ENCODE measurements around the gene MED13L.

The MED13L gene

DNA sequence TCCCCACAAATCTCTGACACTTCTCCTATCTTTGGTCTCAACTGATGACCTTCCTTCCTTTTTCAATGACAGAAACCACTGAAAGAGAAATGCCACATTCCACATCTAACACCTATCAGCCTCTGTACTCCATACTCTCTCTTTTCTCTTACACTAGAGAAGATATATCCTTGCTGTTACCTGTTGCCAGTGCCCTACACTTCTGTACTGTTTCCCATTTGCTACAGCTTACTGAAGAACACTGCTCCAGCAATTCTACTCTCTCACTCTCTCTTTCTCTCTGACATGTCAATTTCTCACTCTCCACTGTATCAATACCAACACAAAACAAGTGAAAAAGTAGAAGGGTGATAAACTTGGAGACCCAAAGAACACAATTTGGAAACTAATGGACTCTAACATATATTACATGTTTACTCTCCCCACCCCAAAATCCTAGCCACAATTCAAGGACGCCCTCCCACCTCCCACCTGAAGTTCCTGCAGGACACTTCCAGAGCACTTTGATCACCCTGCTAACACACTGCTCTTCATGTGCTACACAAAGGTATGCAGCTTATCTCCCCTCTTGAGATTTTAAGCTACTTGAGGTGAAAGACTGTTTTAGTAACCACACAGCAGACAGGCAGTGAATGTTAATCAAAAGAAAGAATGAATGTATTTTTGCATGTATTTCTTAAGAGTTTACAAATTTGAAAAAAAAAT is 95.0 kb downstream of the MED13L start:
- no peak for DNase-seq (ENCODE audit: low spot score)

DNA sequence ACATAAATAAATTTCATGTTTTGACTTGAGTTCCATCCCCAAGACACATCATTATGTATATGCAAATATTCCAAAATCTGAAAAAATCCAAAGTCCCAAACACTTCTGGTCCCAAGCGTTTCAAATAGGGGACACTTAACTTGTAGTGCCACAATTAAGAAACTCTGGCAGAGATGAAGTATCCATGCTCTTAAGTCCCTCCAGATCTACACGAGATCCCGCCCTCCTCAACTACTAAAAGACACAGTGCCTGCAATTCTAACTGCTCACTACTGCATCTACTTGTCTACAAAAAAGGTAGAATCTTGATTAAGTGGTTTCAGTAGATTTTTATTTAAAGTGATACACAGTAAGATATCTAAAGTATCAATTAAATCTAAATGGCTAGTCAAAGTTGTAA is 97.0 kb downstream of the MED13L start:
- no peak for DNase-seq (ENCODE audit: low spot score)

DNA sequence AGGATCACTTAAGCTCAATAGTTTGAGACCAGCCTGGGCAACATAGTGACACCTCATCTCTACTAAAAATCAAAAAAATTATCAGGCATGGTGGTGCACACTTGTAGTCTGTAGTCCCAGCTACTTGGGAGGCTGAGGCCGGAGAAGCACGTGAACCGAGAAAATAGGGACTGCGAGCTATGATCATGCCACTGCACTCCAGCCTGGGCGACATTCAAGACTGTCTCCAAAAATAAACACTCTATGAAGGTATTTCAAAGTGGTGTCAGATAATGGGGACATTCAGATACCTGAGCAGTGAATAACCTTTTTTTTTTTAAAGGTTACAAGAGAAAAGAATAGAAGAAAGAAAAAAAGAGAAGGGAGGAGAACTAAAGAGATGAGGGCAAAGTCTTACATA is 98.1 kb downstream of the MED13L start:
- no peak for DNase-seq (ENCODE audit: low spot score)

DNA sequence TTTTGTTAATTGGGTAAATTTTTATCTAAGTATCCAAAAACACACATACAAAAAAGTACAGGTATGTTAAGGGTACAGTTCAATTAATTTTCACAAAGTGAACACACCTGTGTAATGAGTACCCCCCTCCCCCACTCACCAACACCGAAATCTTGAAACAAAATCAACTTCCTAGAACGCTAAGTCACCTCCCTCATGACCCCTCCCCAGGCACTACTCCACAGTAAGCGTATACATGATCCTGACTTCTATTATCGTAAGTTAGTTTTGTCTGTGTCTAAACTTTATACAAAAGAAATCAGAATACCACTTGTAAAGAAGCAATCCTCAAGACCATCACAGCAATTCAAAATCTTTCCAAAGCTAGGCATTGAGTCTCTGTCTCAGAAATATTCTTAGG is 100.5 kb downstream of the MED13L start:
- DNase-seq (ENCODE audit: low spot score) = no peak

DNA sequence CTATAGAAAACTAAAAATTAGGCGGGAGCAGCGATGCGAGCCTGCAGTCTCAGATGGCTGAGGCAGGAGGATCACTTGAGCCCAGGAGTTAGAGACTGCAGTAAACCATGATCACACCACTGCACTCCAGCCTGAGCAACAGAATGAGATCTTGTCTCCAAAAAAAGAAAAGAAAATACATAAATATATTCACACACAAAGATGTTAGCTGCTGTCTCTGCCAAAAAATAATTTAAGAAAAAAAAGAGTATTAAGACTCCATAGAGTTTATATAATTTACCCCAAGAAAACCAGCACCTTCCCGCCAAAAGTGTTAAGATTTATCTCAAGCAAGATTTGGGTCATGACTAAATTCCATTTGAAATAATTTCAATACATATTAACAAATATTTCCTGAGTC is 102.6 kb downstream of the MED13L start:
- DNase-seq (ENCODE audit: low spot score) = no peak

DNA sequence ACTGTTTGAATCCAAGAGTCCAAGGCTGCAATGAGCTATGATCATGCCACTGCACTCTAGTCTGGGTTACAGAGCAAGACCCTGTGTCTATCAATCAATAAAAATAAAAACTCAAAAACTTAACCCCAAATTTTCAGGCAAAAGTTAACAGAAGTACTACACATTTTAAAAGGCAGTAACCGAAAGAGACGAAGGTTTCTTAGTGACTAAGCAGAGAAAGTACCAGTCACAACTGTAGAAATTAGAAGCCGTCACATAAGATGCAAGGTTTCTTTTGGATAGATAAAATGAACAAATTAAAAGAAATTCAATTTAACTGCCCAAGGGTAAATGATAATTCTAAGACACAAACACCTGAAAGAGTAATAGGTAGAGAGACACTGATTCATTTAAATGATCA is 103.5 kb downstream of the MED13L start:
- no peak for DNase-seq (ENCODE audit: low spot score)

DNA sequence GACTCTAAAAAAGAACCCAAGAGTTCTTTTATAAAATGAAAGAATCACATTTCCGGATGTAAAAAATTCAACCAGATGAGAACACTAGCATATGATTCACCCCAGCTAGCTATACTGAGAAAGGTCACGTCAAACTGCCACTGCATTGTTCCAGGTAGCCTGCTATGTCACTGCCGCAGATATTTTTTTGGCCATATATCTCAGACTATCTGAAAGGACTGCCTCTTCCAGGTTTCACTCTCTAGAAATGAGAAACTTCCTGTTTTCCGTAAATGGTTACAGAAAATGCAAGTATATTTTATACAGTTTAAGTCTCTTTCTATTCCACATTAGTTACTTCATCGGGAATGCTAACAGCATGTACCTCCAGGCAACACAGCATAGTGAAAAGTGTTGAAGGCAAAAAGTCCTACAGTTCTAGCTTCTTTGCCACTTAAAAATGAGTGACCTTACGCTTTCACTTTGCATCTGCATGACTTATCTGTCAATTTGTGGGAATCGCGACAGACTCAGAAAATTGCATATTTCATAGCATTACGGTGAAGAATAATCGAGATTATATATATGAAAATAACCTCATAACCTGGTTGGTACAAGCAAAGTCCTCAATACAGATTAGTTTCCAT is 105.2 kb downstream of the MED13L start:
- peak; percentile 42 for DNase-seq (ENCODE audit: low spot score)

DNA sequence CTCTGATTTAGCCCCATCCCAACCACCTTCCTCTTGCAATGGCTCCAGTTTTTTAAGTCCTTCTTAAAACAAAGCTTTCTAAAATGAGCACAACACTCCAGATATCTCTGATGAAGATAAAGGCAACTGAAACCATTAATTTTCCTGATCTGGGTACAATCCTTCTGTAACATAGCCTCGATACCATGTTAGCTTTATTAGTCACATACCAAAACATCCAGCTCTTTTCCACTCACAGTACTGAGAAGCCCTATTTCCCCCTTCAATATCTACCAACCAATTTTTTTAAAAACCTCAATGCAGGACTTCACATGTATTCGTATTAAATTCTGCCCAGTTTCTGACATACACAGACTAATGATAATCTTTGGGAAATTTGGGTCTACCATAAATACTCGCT is 105.9 kb downstream of the MED13L start:
- DNase-seq (ENCODE audit: low spot score) = no peak

DNA sequence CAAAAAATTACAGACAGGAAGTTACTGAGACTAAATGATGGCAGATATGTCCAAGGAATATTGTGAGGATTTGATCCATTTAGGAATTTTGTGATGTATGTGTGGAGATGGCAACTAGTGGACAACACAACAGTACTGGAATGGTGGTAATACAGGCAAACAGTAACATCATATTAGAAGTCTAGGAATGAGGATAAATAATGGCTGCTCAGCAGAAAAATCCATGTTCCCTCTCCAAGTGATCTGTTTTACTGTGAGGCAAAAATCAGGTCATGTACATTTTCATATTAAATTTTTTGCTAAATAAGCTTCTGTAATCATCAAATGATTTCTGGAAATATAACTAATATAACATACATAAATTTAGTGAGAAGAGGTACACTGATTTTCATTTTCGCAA is 108.4 kb downstream of the MED13L start:
- no peak for DNase-seq (ENCODE audit: low spot score)

DNA sequence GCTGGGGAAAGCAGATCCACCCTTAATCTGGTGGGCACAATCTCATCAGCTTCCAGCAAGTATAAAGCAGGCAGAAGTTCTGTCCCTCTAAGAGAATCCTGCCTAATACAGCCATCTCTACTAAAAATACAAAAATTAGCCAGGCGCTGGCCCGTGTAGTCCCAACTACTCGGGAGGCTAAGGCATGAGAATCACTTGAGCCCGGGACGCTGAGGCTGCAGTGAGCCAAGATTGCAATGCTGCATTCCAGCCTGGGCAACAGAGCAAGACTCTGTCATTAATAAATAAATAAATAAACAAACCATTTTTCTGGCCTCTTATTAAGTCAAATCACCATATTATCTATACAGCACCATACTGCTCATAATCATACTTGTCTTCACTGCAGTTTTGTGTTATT is 111.2 kb downstream of the MED13L start:
- no peak for DNase-seq (ENCODE audit: low spot score)

DNA sequence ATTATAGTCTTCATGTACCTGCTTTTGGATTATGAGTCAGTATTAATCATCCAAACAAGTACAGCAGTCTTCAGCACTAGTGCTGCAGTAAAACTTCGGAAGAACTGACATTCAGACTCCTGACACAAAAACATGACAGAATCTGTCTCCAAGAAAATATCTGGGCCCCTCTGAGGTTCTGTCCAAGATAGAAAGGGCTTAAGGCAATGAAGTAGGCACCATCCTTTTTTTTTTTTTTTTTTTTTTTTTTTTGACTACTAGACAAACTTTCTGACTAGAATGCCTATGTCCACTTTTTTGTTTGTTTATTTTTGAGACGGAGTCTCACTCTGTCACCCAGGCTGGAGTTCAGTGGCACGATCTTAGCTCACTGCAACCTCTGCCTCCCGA is 112.5 kb downstream of the MED13L start:
- no peak for DNase-seq (ENCODE audit: low spot score)

DNA sequence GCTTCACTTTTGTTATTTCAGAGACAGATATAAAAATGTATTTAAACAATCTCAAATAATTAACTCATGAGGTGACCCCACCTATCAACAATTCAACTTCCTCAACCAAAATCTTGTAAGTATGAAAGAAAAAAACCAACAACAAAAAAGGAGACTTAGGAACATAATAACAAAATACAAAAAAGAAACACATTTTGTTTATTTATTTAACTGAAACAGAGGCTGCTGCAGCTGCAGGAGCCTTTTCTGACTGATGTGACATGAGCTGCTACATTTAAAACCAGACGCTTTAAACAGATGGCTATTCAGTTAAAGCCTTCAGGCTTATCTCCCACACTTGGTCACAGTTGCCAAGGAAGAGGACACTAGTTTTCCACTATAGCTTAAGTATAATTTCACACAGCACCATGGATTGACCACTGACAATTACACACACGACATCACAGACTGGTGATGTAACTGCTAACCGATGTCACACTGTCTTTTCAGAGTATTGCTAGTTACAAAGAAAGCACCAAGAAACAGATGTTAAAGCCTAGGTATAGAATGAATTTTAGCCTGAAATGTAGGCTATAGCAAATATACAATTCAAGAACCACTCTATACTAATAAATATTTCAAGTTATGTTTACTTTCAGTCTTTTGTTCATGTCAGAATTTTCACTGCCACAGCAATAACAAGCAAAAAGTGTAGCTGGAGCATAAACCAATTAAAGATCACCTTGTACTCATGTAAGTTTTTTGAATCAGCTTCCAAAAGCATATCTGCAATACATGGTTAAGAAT is 113.0 kb downstream of the MED13L start:
- DNase-seq (ENCODE audit: low spot score) = peak; percentile 61

DNA sequence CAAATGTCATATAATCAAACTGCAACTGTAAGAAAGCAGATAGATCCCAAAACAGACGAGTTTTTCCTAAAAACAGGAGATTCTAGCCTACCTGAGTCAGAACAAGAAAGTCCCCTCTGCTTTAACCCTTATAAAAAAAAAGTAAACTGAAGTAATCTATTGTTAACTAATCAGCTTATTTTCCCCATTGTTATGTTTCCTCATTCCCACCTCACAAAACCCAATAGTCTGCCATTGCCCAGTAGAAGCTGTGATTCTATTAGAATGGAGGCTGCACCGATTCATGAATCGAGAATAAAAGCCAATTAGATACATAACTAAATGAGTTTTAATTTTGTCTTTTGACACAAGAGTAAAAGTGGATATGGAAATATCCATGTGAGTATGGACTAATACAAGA is 115.4 kb downstream of the MED13L start:
- DNase-seq (ENCODE audit: low spot score) = no peak

DNA sequence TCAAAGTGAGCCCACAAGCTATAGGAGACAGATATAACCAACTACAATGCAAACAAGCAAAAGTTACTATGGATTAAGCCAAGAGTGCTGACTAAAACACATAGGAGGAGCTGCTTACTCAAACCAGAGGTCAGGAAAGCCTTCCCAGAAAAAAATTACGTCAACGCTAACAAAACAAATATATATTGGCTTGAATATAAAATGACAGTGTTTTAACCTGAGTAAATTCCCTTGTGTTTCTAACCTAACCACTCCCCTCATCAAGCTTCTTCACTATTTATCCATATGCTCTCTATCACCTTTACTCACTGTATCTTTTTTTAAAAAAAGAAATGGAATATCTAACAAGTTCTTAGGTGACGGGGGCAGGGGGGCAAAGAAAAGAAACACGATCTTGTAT is 115.9 kb downstream of the MED13L start:
- DNase-seq (ENCODE audit: low spot score) = no peak

DNA sequence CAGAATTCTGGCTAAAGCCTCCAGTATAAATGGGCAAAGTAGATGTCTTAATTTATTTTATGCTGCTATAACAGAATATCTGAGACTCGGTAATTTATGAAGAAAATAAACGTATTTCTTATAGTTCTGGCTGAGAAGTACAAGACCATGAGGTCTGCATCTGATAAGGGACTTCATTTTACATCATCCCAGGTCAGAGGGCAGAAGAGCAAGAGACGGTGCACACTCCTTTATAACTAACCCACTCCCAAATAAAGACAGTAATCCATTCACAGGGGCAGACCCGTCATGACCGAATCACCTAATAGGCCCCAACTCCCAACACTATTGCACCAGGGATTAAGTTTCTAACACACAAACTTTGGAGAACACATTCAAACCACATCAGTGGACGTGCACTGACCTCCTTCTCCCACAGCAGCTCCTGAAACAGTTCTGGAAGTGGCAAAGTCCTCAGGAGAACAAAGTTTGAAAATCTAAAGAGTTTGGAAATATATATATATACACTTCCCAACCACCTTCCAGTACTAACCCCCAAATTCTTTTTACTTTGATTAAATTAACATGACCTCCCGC is 116.5 kb downstream of the MED13L start:
- DNase-seq (ENCODE audit: low spot score) = no peak

DNA sequence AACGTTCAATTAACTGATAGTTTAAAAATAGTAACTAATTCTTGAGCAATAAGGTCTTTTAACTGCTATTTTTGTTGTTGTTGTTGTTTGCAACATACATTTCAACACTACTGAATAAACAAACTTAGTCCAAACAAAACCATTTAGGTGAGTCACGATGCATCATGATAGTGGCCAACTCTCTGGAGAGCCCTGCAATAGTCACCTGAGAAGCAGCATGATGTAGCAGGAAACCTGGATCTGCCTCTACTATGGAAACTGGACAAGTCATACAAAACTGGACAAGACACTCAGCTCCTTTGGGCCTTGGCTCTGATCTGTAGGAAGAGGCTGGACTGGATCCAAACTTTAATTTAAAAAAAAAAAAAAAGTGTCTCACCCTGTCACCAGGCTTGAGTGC is 117.3 kb downstream of the MED13L start:
- peak; percentile 61 for DNase-seq (ENCODE audit: low spot score)

DNA sequence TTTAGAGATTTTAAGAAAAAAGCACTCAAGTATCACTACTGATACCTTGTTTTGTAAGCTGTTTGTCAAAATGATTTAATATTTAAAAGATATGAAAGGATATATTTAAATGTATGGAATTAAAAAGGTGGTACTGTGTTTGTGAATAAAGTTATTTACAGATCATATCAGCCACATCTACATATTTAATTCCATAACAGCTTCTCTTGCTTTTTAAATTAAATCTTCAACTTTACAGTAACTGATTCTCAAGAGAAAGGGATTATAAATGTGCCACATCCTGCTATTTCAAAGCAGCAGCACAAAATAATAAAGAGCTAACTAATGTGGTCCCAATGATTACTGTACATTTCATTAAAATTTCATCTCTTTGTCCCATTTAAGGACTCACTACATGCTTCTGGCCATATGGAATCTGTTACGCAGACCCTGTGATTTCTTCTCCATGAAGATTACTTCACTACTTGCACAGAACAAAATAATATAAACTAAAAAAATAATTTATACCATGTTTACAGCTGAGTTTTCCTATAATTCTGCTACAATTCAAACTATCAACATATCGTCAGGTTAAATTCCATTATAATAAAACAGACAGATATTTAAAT is 117.8 kb downstream of the MED13L start:
- no peak for DNase-seq (ENCODE audit: low spot score)

DNA sequence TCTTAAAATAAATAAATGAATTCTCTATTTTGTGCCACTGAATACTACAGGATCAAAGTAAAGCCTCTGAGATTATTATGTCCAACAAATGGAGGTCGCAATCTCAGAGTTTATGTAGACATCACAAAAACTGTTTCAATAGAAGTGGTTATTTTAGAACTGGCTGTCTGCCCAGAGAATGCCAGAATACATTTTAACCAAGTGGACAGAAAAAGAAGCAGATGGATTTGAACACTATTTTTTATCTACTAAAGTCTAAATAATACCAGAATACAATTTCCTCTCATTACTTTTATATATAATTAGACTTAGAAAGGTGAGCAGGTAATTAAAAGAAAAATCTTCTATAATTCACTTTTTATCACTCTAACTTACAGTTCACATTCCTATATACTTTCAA is 118.3 kb downstream of the MED13L start:
- DNase-seq (ENCODE audit: low spot score) = no peak

DNA sequence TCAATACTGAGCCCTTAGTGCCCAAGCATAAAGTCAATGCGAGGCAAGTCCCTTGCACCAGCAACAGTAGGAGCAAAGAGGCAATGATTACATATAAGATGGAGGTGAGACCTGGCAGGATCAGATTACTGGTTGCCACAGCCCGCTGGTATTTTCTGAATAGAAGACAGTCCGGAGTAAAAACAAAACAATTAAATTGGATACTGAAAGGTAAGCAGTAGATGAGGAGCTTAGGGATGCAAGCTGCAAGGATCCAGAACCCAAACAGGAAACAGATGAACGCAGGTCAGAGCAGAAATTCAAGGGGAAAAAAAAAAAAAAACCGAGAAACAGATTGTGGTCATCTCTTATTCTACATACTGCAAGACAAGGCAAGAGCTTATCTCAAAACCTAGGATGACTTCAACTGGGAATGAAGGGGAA is 119.6 kb downstream of the MED13L start:
- no peak for DNase-seq (ENCODE audit: low spot score)

DNA sequence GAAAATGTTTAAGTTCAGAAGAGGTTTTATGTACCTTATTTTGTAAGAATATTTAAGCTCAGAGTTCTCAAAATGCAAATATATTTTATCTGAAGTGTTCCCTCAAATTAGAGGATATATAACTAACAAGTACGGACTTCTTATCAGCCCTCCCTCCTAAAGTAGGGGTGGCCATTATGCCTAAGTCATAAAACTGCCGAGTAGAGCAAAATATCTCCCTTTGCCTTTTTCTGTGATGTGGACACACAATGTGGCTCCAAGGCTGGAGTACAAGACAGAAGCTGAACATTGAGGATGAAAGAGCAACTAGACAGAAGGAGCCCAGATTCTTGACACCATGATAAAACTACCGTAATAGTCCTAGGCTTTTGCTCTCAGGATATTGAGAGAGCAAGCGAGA is 120.9 kb downstream of the MED13L start:
- no peak for DNase-seq (ENCODE audit: low spot score)

DNA sequence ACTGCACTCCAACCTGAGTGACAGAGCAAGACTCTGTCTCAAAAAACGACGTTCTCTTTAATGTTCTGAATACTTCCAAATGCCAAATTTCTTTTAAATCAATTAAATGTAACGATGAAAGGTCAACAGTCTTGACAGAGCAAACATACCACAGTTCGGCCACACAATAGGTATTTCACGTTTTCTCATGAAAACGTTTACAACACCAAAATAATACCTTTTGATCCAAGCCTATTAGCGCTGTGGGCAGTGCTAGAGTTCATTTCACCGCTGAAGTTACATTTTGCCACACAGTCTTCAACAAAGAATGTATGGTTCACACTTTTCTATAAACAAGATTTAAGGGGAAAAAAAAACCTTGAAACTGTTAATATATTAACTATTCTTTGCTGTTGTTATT is 122.1 kb downstream of the MED13L start:
- DNase-seq (ENCODE audit: low spot score) = no peak

DNA sequence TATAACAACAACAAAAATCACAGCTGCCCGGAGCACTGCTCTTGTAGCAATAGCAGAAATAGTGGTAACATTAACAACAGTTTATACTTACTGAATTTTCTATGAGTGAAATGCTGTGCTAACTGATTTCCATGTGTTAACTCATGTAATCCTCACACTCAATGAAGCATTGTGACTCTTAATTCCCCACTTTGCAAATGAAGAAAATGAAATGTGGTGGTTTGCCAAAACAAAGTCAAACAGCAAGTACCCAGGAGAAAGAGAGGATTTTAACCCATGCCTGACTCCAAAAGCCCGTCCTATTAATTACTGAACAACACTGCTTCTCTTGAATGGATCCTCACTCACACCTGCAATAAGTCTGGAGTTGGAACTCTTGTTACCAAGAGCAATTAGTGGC is 123.5 kb downstream of the MED13L start:
- no peak for DNase-seq (ENCODE audit: low spot score)

DNA sequence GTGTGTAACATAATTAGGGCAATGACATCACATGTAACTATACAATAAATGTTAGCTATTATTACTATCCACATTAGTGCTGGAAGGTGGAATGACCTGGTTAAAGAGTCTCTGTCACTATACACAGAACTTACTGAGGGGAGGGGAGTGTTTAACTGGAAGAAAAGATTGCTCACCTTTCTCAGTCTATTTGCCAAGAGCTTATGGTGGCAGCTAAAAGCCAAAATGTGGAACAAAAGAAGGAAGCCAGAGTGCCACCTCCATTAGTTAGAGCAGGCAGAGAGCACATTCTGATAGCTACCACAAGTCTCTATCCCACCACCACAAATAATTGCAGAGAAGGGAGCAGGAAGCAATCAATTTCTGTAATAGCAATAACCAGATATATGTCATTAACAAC is 124.4 kb downstream of the MED13L start:
- DNase-seq (ENCODE audit: low spot score) = no peak

Measured in hematopoietic multipotent progenitor cell treated with erythropoietin and hydrocortisone succinate and interleukin-3 and kit ligand, for 15 days (in vitro differentiated cells).